Iris pigment epithelial cell (primary cell): ENCODE measurements around the gene UBL4B.
A peak's percentile ranks its signal among the peaks of the same experiment; 100 is the strongest.

Experiments
- DNase-seq: peaks from one replicate; pipeline ENCODE4 v3.0.0-alpha.2; 2011; ENCODE audit warnings: low read depth

UBL4B gene

GRCh38 chr1:110155878-110156522, 43.8 kb downstream of the UBL4B start:
- DNase-seq: peak; percentile 51

- no peak for DNase-seq
Measured at GRCh38 chr1:110158261-110158660, 46.0 kb downstream of the UBL4B start.

GRCh38 chr1:110159168-110159567, 46.9 kb downstream of the UBL4B start:
- no peak for DNase-seq

- no peak for DNase-seq
Measured at GRCh38 chr1:110160538-110161100, 48.4 kb downstream of the UBL4B start.

- no peak for DNase-seq
Measured at GRCh38 chr1:110161165-110161564, 48.9 kb downstream of the UBL4B start.

GRCh38 chr1:110161849-110162248, 49.6 kb downstream of the UBL4B start:
- no peak for DNase-seq
